Activated CD4-positive, alpha-beta T cell treated with anti-CD3 and anti-CD28 coated beads, Interleukin-2, amount 10 ng/mL, durations not matched to agents 7 days and 5 days (primary cell): ENCODE results near the gene CARD9. TPM values are rescaled to one million over a fixed set of nuclear protein-coding genes. Genes with fewer than 3 reads are reported as not detected.
"Not testable (repeated sequence)": the region's sequence is repeated elsewhere in the genome, so short reads cannot be mapped to it uniquely, and the experiment has no call there.

ENCODE experiments used
- CTCF ChIA-PET: fragments of 350-600 bp; sonication (Branson Sonifier 250); formaldehyde crosslinking; loops from one replicate; lab custom pipeline; 2021; ENCODE audit warnings: antibody characterized with exemption; lab: Charles Lee
- POLR2A ChIA-PET: fragments of 350-600 bp; sonication (Branson Sonifier 250); formaldehyde crosslinking; loops from one replicate; lab custom pipeline; 2021; ENCODE audit warnings: antibody characterized with exemption; lab: Charles Lee
- DNase-seq: peaks from one replicate; pipeline ENCODE4 v3.0.0-alpha.2; 2020
- H3K27ac Mint-ChIP-seq: one replicate; pipeline ENCODE4 v1.8.0; 2021; ENCODE audit warnings: mild to moderate bottlenecking, moderate library complexity, mixed read lengths
- H3K27me3 Mint-ChIP-seq: one replicate; pipeline ENCODE4 v1.8.0; 2021; ENCODE audit warnings: mixed read lengths
- H3K36me3 Mint-ChIP-seq: one replicate; pipeline ENCODE4 v1.8.0; 2021; ENCODE audit warnings: low read depth, mixed read lengths
- H3K4me1 Mint-ChIP-seq: one replicate; pipeline ENCODE4 v1.8.0; 2021; ENCODE audit warnings: mixed read lengths
- H3K4me3 Mint-ChIP-seq: one replicate; pipeline ENCODE4 v1.8.0; 2021; ENCODE audit warnings: mild to moderate bottlenecking, moderate library complexity, mixed read lengths
- H3K9me3 Mint-ChIP-seq: one replicate; pipeline ENCODE4 v1.8.0; 2021; ENCODE audit warnings: mixed read lengths
- total RNA-seq, 2 experiments: library from RNA; stranded (reverse); gene quantifications; one replicate each; pipeline ENCODE4 v1.2.3, GENCODE V29; 2021

Gene CARD9
- total RNA-seq, 2 experiments from 2014 or later = 0.44 to 0.69 TPM

GRCh38 chr9:136322756-136323330, 50.6 kb downstream of the CARD9 start:
- Mint-ChIP-seq H3K4me1 (no peaks in the 10 kb centered on the region), H3K27me3 (peaks cover 3% of the 10 kb centered on the region), H3K4me3 (no peak overlapping the region), H3K27ac (no peak overlapping the region), H3K36me3 (no peaks in the 10 kb centered on the region), H3K9me3 (no peaks in the 10 kb centered on the region)
- DNase-seq = no peak
- CTCF ChIA-PET = interaction anchor here (1.2 kb wide), 1 partner anchor 41 kb away, joined by 3 read pairs; no protein-coding TSS in a partner anchor
- POLR2A ChIA-PET = no interaction called here

- no peaks in the 10 kb centered on the region for H3K4me1 Mint-ChIP-seq
- ChIA-PET POLR2A (interaction anchor here (0.6 kb wide), 1 partner anchor 97 kb away, joined by 3 read pairs; no protein-coding TSS in a partner anchor), CTCF (no interaction called here)
- H3K27ac Mint-ChIP-seq = no peak overlapping the region
- peaks cover 3% of the 10 kb centered on the region for H3K27me3 Mint-ChIP-seq
- no peak overlapping the region for H3K4me3 Mint-ChIP-seq
- H3K36me3 Mint-ChIP-seq = no peaks in the 10 kb centered on the region
- no peaks in the 10 kb centered on the region for H3K9me3 Mint-ChIP-seq
- DNase-seq = no peak
Measured at GRCh38 chr9:136321561-136321960, 51.9 kb downstream of the CARD9 start.

- CTCF ChIA-PET, DNase-seq, H3K27me3 Mint-ChIP-seq, H3K4me1 Mint-ChIP-seq, H3K9me3 Mint-ChIP-seq, H3K36me3 Mint-ChIP-seq, H3K27ac Mint-ChIP-seq, H3K4me3 Mint-ChIP-seq: not testable (repeated sequence)
- POLR2A ChIA-PET = interaction anchor here (0.7 kb wide), 1 partner anchor 795 kb away, joined by 6 read pairs; no protein-coding TSS in a partner anchor
Measured at GRCh38 chr9:136320972-136321371, 52.5 kb downstream of the CARD9 start.

- H3K27me3 Mint-ChIP-seq, H3K4me3 Mint-ChIP-seq, H3K4me1 Mint-ChIP-seq, H3K36me3 Mint-ChIP-seq, H3K27ac Mint-ChIP-seq, POLR2A ChIA-PET, DNase-seq, CTCF ChIA-PET: not testable (repeated sequence)
- H3K9me3 Mint-ChIP-seq = peaks cover 11% of the 10 kb centered on the region
Measured at GRCh38 chr9:136319955-136320354, 53.5 kb downstream of the CARD9 start.

GRCh38 chr9:136319244-136319643, 54.2 kb downstream of the CARD9 start:
- POLR2A ChIA-PET, H3K27ac Mint-ChIP-seq, H3K4me1 Mint-ChIP-seq, H3K4me3 Mint-ChIP-seq, H3K36me3 Mint-ChIP-seq, DNase-seq, CTCF ChIA-PET, H3K27me3 Mint-ChIP-seq: not testable (repeated sequence)
- peaks cover 16% of the 10 kb centered on the region for H3K9me3 Mint-ChIP-seq

GRCh38 chr9:136318776-136319241, 54.7 kb downstream of the CARD9 start:
- Mint-ChIP-seq H3K4me3 (no peak overlapping the region), H3K27ac (no peak overlapping the region), H3K4me1 (no peaks in the 10 kb centered on the region), H3K27me3 (peaks cover 3% of the 10 kb centered on the region), H3K36me3 (no peaks in the 10 kb centered on the region), H3K9me3 (peaks cover 16% of the 10 kb centered on the region)
- POLR2A ChIA-PET = no interaction called here
- DNase-seq = no peak
- CTCF ChIA-PET = no interaction called here

DNA sequence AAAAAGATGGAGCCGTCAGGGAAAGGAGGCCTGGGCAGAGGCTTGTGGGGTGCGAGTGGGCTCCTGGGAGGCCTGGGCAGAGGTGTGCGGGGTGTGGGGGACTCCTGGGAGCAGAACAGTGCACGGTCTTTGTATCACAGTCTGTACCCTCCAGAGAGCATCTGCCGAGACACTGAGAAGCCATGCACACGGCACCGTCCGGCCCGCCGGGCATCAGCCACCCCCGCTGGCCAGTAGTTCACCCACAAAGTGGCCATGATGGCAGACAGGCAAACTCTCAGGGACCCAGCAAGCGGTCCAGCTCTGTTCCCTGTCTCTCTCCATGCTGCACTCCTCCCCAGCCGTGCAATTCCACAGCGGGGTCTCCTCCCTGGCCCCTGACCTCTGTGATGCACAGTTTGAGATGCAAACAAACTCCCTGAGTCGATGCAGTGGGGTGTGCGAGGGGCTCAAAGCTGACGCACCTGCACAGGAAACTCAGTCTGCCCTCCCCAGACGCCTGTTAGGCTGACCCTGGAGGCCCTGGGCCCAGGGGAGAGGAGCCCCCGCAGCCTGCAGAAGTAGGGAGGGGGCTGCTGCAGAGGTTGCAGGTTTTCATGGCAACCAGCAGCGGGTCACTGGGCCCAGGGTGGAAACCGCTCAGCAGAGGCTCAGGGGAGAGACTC, 55.2 kb downstream of the CARD9 start:
- CTCF ChIA-PET = no interaction called here
- POLR2A ChIA-PET = no interaction called here
- no peak overlapping the region for H3K27ac Mint-ChIP-seq
- H3K27me3 Mint-ChIP-seq = peaks cover under 1% of the 10 kb centered on the region
- H3K9me3 Mint-ChIP-seq = peaks cover 16% of the 10 kb centered on the region
- no peaks in the 10 kb centered on the region for H3K4me1 Mint-ChIP-seq
- DNase-seq = no peak
- no peak overlapping the region for H3K4me3 Mint-ChIP-seq
- no peaks in the 10 kb centered on the region for H3K36me3 Mint-ChIP-seq

- CTCF ChIA-PET = no interaction called here
- Mint-ChIP-seq H3K27ac (no peak overlapping the region), H3K9me3 (peaks cover 16% of the 10 kb centered on the region), H3K36me3 (no peaks in the 10 kb centered on the region), H3K4me1 (no peaks in the 10 kb centered on the region), H3K4me3 (no peak overlapping the region), H3K27me3 (no peaks in the 10 kb centered on the region)
- DNase-seq = no peak
- POLR2A ChIA-PET = no interaction called here
Measured at GRCh38 chr9:136317695-136318094, 55.8 kb downstream of the CARD9 start.

GRCh38 chr9:136316896-136317676, 56.4 kb downstream of the CARD9 start:
- Mint-ChIP-seq H3K9me3 (peaks cover 16% of the 10 kb centered on the region), H3K36me3 (no peaks in the 10 kb centered on the region), H3K4me1 (no peaks in the 10 kb centered on the region), H3K27me3 (no peaks in the 10 kb centered on the region), H3K4me3 (no peak overlapping the region), H3K27ac (peak overlapping the region; percentile 31)
- ChIA-PET POLR2A (no interaction called here), CTCF (no interaction called here)
- no peak for DNase-seq

- Mint-ChIP-seq H3K9me3 (peaks cover 16% of the 10 kb centered on the region), H3K4me1 (no peaks in the 10 kb centered on the region), H3K4me3 (no peak overlapping the region), H3K27me3 (no peaks in the 10 kb centered on the region), H3K27ac (peak overlapping the region; percentile 43), H3K36me3 (no peaks in the 10 kb centered on the region)
- DNase-seq = no peak
- ChIA-PET POLR2A (no interaction called here), CTCF (no interaction called here)
Measured at GRCh38 chr9:136316271-136316751, 57.2 kb downstream of the CARD9 start.

- ChIA-PET POLR2A (no interaction called here), CTCF (no interaction called here)
- no peaks in the 10 kb centered on the region for H3K36me3 Mint-ChIP-seq
- H3K4me1 Mint-ChIP-seq = no peaks in the 10 kb centered on the region
- no peak overlapping the region for H3K4me3 Mint-ChIP-seq
- DNase-seq = no peak
- H3K27ac Mint-ChIP-seq = no peak overlapping the region
- H3K9me3 Mint-ChIP-seq = peaks cover 16% of the 10 kb centered on the region
- no peaks in the 10 kb centered on the region for H3K27me3 Mint-ChIP-seq
Measured at GRCh38 chr9:136314944-136315343, 58.5 kb downstream of the CARD9 start.

GRCh38 chr9:136314056-136314416, 59.4 kb downstream of the CARD9 start:
- Mint-ChIP-seq H3K36me3 (no peaks in the 10 kb centered on the region), H3K4me1 (no peaks in the 10 kb centered on the region), H3K4me3 (no peak overlapping the region), H3K27me3 (no peaks in the 10 kb centered on the region), H3K27ac (no peak overlapping the region), H3K9me3 (peaks cover 16% of the 10 kb centered on the region)
- CTCF ChIA-PET = interaction anchor here (1.6 kb wide), 1 partner anchor 56 kb away, joined by 4 read pairs; no protein-coding TSS in a partner anchor
- POLR2A ChIA-PET = no interaction called here
- no peak for DNase-seq
